ENCODE measurements around the gene HAL.
A peak's percentile ranks its signal among the peaks of the same experiment; 100 is the strongest.

The HAL gene

DNA sequence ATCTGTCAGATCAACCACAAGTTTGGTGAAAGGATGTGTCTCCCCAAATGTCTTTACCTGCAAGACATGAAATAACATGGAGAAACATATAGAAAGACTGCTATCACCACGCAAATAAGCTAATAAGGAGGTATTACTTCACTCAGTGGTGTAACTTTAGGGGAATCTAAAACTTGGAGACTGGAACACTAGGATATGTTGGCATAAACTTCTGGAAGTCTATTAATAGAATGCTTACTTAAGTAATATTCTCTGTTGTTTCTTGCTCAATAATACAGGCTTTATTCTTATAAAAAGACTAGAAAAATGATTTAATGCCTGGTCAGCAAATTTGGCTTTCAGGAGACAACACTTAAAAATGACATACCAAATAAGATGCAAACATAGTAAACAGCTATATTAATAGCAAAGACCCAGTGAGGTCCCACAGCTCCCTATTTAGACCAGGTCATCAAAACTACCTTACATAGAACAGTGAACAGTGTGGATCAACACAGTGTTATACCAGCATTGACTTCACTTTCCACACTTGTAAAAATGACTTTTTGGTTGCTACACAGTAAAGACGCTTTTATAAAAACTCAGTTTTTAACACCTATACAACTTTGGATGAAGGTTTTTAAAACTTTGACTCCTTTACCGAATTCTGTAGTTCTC, 18.9 kb upstream of the HAL start:
- DNase-seq = no peak

DNA sequence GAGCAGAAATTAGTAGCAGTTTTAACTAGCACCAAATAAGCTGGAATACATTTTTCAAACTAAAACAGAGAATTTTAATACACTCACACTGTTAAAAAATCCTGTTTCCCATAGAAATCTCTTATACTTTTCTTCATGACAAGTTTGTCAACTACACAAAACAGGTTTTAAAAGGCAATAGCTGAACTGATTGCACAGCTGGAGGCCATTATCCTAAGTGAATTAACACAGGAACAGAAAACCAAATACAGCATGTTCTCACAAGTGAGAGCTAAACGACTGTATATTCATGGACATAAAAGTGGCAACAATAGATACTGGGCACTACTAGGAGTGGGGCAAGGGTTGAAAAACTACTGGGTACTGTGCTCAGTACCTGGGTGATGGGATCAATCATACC, 11.6 kb upstream of the HAL start:
- DNase-seq = no peak

DNA sequence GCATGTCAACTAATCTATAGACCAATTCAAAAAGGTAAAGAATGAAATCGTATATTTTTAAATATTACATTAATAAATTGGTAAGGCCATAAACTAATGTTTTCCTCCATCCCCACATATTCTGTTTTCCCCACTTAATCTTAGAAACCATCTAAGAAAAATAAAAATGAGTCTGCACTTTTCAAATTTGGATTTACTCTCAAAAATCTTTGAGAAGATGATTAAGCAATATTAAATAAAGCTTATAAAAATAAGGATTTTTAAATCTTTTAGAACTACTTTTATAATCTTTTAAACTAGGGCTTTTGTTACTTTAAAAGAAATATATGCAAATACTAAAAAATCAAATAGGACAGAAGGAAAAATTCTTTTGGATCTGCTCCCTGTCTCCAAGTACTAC, 10.6 kb upstream of the HAL start:
- no peak for DNase-seq

DNA sequence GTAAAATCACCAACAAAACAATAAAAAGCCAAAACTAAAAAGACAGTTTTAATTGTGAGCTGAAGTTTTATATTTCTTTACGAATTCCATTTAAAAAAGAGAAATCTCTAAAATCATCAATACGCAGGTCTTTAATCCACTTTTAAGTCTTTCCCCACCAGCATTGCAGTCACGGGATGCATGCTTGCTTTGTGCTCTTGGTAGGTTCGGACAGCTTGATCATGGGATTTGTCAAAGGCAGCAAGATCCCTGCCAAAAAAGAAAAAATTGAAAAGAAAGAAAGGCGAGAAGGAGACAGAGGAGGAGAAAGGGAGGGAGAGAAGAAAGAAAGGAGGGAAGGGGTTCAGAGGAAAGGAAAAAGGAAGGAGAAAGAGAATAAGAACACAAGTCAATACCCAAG, 4.7 kb upstream of the HAL start:
- DNase-seq = no peak

DNA sequence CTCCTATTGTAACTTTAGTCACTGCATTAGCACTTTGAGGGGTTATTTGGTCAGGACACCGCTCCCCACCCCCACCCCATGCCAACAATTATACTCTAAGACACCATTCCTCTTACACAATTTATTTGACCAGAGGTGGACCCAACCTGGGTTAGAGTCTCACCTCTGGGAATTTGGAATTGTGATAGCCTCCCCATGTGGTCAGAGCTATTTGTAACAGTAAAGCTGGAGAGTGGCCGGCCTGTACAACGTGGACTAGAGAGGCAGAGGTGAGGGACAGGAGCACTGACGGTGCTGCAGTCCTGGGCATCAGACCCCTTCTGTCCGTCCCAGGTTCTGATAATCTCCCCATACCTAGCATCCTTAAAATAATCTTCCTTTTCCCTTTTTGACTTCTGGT, 3.3 kb upstream of the HAL start:
- no peak for DNase-seq

DNA sequence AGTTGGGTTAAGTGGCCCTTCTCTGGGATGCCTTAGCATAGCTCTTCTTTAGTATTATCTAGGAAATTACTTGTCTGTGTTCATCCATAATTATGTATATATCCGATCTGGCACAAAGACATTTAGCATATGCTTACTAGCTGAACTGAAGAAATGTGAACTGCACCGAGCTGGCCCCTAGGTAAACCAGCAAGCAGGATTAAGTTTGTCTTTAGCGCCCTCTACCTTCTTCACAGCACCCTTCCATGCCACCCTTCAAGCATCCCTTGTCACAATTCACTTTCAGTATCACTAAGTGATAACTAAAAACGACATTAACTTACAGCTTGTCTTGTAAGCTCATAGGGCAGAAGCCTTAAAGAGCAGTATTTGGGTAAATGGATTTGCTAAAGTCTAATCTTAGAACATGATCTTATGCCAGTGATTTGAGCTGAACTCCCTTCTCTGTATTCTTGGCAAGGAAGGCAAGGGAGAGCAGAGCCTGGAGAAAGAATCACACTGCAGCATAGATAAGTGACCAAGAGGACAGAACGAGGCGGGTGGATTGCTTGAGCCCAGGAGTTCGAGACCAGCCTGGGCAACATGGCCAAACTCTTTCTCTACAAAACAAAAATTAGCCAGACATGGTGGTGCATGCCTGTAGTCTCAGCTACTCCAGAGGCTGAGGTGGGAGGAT, 2.6 kb upstream of the HAL start:
- DNase-seq = peak; percentile 90

DNA sequence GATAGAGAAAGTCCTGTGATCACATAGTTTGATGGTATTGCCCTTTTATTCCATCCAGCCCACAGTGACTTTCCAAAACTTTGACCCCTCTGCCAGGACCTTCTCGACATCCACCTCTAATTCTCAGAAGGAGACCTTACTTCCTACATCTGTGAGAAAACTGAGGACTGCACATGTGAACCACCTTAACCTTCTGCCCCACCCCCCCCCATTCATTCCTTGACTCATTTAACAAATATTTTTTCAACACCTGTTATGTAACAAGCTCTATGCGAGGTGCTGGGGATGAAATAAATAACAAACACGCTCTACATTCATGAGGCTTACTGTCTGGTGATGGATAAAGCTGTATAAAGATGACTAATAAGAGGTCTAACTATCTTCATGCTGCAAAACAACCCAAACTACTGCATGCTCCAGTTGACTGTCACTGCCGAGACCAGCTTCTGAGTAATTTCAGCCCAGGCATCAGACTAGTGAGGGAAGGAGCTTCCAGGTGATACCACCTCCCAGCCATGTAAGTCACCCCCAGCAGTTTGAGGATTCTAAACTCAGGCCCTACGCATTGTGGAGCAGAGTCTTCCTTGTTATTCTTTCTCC, 1.9 kb upstream of the HAL start:
- no peak for DNase-seq

DNA sequence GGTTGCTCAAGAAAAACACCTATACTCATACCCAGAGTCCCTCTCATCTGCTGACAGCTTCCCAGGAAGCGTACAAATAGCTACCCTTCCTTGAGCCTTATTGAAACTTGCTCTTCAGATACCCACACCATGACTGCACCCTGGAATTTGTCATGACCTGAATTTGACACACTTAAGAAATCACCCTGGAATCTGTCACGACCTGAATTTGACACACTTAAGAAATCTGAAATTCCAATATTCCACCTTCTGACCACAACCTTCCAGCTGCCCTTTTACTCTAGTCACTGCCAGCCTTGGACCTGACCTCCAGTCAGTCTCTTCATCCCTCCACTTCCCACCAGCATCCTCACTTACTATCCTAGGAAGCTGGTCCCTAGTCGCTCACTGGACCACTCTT, 1.1 kb upstream of the HAL start:
- no peak for DNase-seq

DNA sequence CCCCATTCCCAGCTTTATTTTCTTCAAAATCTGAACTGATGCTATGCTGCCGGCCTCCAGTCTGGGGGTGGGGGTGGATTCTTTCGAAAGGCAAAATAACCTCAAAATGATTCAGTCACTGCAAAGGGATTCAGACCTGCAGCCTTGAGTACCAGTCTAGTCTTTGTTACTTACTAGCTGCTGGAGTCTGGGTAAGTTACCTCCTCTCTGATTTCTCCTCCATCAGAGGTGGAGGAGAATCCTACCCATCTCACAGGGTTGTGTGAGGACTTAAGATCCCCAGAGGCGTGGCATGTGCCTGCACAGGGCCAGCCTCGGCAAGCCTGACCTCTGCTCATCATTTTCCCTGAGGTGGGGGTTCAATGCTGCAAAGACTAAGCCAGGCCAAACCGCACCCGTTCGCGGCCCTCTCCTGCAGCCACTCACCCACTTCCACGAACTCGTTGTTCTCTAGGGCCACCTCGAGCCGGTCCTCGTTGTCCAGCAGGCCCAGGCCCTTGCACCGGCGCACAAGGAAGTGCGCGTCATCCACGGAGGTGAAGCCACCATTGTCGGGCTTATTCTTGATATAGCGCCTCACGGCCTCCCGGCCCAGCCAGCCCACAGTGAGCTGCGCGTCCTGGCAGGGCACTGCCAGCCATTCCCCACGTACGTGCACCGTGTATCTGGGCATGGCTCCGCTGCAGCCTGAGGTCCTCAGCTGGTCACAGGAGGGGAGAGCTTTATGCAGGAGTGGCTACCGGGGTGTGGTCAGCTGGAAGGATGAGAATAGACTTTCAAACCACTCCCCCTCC, 709 bp downstream of the HAL start:
- no peak for DNase-seq

DNA sequence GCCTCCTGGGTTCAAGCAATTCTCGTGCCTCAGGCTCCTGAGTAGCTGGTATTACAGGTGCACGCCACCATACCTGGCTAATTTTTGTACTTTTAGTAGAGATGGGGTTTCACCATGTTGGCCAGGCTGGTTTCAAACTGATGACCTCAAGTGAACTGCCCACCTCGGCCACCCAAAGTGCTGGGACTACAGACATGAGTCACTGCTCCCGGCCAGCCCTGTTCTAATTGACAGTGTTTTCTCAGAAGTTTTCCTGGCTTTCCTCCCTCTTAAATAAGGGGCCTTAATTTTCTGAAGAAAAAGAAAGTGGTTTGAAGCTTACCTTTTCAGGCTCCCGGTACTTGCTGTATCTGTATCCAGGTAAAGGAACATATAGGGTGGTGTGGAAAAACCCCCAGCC, 1.7 kb downstream of the HAL start:
- no peak for DNase-seq

DNA sequence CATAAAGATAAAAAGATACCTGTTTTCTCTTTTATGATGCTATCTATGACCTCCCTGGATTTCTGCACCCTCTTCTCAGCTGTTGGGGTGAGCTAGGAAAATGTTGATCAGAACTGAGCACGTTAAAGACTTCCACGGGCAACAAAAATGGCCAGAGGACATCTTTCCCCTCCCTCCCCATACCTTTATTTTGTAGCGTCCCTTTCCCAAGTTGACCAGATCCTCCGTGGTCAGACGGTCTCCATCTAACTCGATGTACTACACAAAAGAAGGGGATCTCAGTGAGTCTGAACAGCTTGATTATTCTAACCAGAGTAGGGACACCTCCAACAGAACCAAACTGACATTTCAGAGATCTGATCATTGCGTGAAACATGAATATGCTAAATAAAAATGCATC, 2.2 kb downstream of the HAL start:
- DNase-seq = no peak

DNA sequence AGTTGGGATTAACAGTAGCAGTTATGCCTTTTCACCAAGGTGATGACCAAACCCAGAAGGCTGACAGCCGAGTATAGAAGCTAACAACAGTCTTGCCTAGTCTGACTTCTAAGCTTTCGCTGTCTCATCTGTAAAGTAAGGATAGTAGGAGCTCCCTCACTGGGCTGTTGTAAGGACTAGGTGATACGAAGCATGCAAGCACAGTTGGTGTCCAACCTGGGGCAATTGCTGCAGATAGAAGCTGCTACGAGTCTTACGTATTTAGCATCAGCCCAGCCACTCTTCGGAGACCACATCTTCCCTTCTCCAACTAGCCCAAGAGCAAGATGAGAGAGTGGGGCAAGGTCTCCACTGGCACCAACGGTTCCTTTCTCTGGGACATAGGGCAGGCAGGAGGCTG, 6.0 kb downstream of the HAL start:
- no peak for DNase-seq

DNA sequence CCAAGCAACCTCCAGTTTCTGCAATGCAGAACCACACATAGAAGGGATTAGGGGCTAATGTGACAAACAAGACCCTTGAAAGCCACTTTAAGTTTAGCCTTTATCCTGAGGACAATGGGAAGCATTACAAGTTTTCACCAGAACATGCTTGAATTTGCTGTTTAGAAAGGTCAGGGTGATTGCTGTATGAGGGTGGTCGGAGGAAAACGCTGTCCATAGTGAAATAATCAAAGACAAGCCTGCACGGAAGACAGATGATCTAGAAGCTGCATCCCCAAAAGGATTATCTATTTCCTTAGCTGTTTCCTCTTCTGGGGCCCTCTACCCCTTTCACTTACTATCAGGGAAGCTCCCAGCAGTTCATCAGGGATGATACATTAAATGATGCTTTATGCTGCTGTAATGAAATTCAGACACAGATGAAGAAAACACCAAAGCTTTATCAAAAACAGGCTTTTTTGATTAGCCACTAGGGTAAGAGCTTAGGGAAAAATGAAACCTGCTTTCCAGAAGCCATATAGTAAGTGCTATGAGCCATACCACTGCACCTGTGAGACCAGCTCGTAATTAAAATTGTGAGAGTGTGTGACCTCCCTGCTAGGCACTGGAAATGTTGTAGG, 6.5 kb downstream of the HAL start:
- DNase-seq = no peak

DNA sequence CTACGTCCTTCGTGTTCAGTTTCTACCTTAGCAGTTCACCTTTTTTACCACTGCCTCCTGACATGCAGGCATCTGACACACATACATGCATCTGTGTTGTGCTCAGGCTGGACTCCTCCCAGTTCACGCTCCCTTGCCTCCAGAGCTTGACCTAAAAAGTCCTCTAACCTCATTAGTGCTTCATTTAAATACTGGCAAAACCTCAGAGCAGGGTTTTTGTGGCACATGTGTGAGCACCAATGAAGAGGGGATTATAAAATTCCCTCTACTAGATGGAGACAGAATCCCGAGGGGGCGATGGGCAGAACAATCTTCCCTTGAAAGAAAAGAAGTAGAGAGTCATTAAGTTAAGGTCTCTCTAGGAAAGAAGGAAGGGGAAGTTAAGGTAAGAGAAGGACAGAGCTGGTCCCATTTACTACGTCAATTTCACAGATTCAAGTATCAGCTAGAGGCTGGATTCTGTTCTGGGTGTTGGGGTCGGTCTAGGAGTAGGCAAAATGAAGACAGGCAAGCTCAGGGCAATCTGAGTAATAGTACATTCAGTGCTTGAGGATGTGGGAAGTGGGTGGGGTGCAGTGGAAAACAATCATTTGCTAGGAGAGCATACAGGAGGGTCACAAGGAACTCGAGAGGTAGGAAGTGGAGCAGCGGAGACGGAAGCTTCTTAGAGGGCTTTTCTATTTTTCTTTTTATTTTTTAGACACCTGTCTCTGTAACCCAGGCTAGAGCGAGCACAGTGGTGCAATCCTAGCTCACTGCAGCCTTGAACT, 7.5 kb downstream of the HAL start:
- DNase-seq = no peak

DNA sequence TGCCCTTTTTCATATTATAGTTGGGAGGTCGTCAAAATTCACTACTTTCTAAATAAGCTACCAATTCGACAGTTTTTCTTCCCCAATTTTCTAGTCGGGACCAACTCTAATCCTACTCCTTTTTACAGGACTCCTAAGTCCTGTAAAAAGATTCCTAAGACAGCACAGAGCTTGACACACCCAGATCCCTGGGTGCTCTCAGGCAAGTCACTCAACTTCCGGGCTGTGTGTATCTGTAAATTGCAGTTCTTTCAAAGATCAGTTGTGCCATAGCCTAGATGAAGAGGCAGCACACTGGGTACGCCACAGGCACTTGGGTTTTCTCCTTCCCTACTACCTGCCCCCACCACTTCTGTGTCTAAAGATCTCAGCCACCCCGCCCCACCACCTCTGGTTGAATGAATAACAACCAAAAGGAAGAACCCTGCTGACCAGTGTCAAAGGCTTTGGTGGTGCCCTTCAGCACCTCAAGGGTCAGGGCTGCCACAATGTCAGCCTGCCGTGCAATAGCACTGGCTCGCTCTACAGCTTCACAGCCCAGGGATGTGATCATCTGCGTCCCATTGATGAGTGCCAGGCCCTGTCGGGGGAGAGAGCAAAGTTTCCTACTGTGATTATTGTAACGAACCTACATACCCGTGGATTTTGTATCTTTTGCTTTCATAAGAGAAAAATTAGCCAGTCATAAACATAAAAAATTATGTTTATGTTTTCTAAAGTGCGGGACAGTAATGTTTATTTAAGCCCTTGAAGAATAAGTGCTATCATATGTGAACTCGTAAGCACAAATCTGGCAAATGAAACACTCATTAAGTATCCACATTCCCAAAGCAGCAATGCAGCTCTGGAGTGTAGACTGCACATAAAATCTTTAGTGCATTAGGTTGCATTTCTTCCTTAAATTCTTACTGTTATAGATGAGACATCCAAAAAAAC, 9.2 kb downstream of the HAL start:
- DNase-seq = no peak

DNA sequence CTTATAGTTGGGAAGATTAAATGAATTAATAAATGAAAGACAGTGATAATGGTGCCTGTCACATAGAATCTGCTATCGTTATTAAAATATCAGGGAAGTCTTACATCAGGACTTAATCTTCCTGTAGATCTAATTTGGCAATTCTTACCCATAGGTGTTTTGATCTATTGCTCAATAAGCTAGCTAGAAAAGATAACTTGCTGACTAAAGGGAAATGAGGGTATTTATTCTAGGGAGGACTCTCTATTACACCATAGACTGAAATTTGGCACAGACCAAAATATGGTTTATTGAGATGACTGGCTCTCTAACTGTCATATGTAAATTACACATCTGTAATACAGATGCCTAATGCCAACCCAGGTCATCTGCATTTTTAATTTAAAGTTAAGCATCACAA, 11.5 kb downstream of the HAL start:
- no peak for DNase-seq

DNA sequence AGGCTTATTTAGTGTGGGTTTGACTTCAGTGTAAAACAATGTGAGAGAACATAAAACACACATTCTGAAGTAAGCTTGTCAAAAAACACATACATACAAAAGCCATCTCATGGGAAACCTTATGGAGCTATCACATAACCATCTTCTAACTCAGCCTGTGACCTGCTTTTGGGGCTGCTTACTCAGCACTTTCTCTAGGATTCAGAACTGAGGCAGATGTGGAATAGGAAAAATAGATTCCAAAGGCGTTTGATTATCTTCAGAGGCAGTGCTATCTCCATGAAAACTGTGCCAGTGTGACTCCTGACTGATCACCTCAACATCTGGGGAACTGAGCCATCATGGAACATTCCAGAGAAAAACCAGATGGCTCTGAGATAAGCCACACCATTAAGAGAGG, 13.5 kb downstream of the HAL start:
- no peak for DNase-seq

DNA sequence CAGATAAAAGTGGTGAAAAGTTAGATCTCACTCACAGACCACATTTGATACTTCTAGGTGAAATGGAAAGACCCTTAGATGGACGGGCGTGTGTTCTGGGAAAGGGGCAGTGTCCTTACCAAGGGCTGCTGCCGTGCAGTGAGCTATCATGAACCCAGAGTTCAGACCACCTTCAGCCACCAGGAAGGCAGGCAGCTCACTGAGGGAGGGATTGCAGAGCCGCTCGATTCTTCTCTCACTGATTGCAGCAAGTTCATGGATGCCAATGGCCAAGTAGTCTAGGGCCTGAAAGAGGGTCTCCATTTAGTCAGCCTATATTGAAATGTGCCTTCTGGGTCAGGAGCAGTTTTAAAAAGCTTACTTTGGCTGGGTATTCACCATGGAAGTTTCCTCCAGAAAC, 15.7 kb downstream of the HAL start:
- DNase-seq = no peak

DNA sequence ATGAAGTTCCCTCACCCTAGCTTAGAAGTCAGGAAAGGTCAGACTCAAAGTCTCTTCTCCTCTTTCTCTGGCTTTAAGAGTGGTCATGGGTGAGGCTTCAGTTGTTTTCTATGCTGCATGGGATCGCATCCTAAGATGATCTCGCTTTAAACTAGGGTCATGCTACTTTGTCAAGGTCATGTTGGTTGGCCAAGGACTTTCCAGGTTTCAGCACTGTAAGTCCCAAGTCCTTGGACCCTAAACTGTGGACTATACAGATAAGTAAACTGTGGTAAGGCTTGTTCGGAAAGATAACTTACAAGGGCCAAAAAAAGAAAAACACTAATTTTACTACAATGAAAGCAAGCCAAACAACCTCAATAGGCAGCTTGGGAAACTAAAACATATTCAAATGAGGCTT, 17.4 kb downstream of the HAL start:
- no peak for DNase-seq

DNA sequence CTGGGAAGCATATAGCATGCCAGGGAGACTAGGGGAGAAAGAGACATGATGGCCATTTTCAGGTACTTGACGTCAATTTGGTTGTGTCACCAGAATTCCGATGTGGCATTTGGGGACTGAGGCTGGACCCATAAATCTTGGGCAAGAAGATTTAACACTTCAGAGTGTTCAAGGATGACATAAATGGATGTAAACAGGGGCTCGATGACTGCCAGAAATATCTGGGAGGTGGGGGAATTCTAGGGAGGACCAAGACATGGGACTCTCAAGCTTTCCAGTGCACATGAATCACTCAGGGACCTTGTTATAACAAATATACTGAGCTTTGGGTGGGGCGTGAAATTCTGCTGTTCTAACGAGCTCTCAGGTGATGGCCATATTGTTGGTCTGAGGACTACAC, 17.8 kb downstream of the HAL start:
- DNase-seq = no peak

DNA sequence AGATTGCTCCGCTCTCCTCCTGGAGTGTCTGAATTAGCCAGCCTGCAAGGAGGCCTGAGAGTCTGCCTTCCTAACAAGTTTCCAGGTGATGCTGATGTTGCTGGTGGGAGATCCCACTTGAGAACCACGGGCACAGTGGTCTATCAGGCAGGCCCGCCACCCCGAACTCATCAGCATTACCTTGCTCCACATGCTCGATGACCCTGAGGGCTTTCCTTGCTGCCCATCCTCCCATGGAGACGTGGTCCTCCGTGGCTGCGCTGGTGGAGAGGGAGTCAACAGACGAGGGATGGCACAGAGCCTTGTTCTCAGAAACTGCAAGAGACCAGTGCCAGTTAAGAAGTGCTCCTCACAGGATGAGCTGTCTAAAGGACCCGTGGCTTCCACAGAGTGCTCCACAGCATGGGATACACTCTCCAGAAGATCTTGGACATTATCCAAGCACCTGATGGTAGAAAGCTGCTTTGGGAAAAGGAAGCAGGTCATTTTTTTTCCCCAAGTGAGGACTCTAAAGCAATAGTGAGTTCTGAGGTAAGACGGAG, 18.3 kb downstream of the HAL start:
- no peak for DNase-seq
